GM21447 (cell line): ENCODE data around the gene CUBN.

ENCODE experiments used
- ATAC-seq: cut with Tn5 transposase; IDR thresholded peaks from one replicate; pipeline ENCODE4 v1.9.1; 2021; ENCODE audit not compliant: unreplicated experiment

Gene CUBN

GRCh38 chr10:16798571-16798970, 331.0 kb downstream of the CUBN start:
- ATAC-seq = no peak

GRCh38 chr10:16795410-16796073, 334.1 kb downstream of the CUBN start:
- no peak for ATAC-seq

- no peak for ATAC-seq
Measured at GRCh38 chr10:16794005-16794404, 335.6 kb downstream of the CUBN start.

GRCh38 chr10:16792675-16793074, 336.9 kb downstream of the CUBN start:
- no peak for ATAC-seq

GRCh38 chr10:16789765-16790164, 339.8 kb downstream of the CUBN start:
- no peak for ATAC-seq

GRCh38 chr10:16789261-16789660, 340.4 kb downstream of the CUBN start:
- no peak for ATAC-seq

- no peak for ATAC-seq
Measured at GRCh38 chr10:16788778-16789177, 340.8 kb downstream of the CUBN start.

GRCh38 chr10:16788125-16788524, 341.5 kb downstream of the CUBN start:
- peak; percentile 7 for ATAC-seq

GRCh38 chr10:16787361-16787791, 342.2 kb downstream of the CUBN start:
- peak; percentile 85 for ATAC-seq

- no peak for ATAC-seq
Measured at GRCh38 chr10:16780338-16780880, 349.2 kb downstream of the CUBN start.

- peak; percentile 70 for ATAC-seq
Measured at GRCh38 chr10:16779384-16779915, 350.2 kb downstream of the CUBN start.

- peak; percentile 64 for ATAC-seq
Measured at GRCh38 chr10:16777473-16778370, 351.9 kb downstream of the CUBN start.

GRCh38 chr10:16776896-16777295, 352.7 kb downstream of the CUBN start:
- no peak for ATAC-seq
